SK-N-SH (cell line): Measurements from ENCODE around the gene CAPN11.

ENCODE experiments used
- CHD2 ChIP-seq: fragments of 150-350 bp; IDR thresholded peaks from 2 replicates; pipeline ENCODE4 v1.6.1; 2018; ENCODE audit warnings: low read length; ENCODE audit not compliant: partially characterized antibody
- CTCF ChIP-seq: fragments of 200-600 bp; sonication (generic); IDR thresholded peaks from 2 replicates; pipeline ENCODE4 v1.6.1; 2017; ENCODE audit warnings: antibody characterized with exemption, mild to moderate bottlenecking, moderate library complexity
- FOXM1 ChIP-seq: IDR thresholded peaks from 2 replicates; pipeline ENCODE4 v1.4.0; 2012; ENCODE audit warnings: low read depth, mild to moderate bottlenecking
- PBX3 ChIP-seq: IDR thresholded peaks from 2 replicates; pipeline ENCODE4; 2012
- TAF1 ChIP-seq: IDR thresholded peaks from 2 replicates; pipeline ENCODE4 v1.6.1; 2012; ENCODE audit warnings: low read depth, mild to moderate bottlenecking, low read length, moderate library complexity, borderline replicate concordance

GRCh38 chr6:44221961-44222335 is 63.3 kb downstream of the CAPN11 start:
- no peak for TF ChIP-seq CHD2
- no peak for TF ChIP-seq CTCF
- no peak for TF ChIP-seq PBX3
- TF ChIP-seq FOXM1 = no peak
- TF ChIP-seq TAF1 = no peak
